HT-29 (cell line): ENCODE measurements around the gene SLC37A4. TPM values are rescaled to one million over a fixed set of nuclear protein-coding genes. Genes with fewer than 3 reads are reported as not detected.

Experiments used
- DNase-seq: peaks from one replicate; pipeline ENCODE4 v3.0.0-alpha.2; 2015; ENCODE audit warnings: low spot score
- small RNA-seq: library from RNA; depleted of rRNA; stranded (forward); fragments of <200 nt; gene quantifications from one replicate; pipeline ENCODE3, GENCODE V24; 2014
- total RNA-seq: library from RNA; depleted of rRNA; stranded (reverse); fragments of >200 nt; shearing (Covaris generic); gene quantifications from 2 replicates; pipeline ENCODE4 v1.2.3, GENCODE V29; 2014; rRNA removed

Gene SLC37A4
- total RNA-seq, 1 experiment from 2014 or later = 45.0 TPM

- DNase-seq = no peak
Observed at GRCh38 chr11:118979434-118979833, 51.2 kb downstream of the SLC37A4 start.

- peak; percentile 35 for DNase-seq
Observed at GRCh38 chr11:118975771-118976709, 54.6 kb downstream of the SLC37A4 start.

Small RNAs within 50 kb of the gene (small RNA-seq; reads per million reads assigned to genes)
- not detected for gene AP003392.2
- gene RF00017 = not detected
- not detected for gene RF00019

Other genes with a start within 250 kb of the SLC37A4 start
- gene DDX6, start 239.7 kb downstream of the SLC37A4 start, total RNA-seq = 26.3 and 30.5 TPM in 2 replicates
- gene CXCR5, start 147.0 kb downstream of the SLC37A4 start, total RNA-seq = not detected in 2 replicates
- gene BCL9L, start 105.0 kb downstream of the SLC37A4 start, total RNA-seq = 77.9 and 94.4 TPM in 2 replicates
- gene UPK2, start 74.6 kb downstream of the SLC37A4 start, total RNA-seq = 0.31 TPM in 1 of 2 replicates, not detected in the other
- not detected in 2 replicates for gene FOXR1, start 59.1 kb downstream of the SLC37A4 start, total RNA-seq
- gene CENATAC, start 32.7 kb downstream of the SLC37A4 start, total RNA-seq = 40.3 and 40.9 TPM in 2 replicates
- 404 and 493 TPM in 2 replicates for gene RPS25, start 12.5 kb downstream of the SLC37A4 start, total RNA-seq
- 60.5 and 75.0 TPM in 2 replicates for gene TRAPPC4, start 12.1 kb downstream of the SLC37A4 start, total RNA-seq
- gene HYOU1, start 26.3 kb upstream of the SLC37A4 start, total RNA-seq = 161 TPM in 2 replicates
- 32.6 and 47.8 TPM in 2 replicates for gene VPS11, start 36.9 kb upstream of the SLC37A4 start, total RNA-seq
- gene HMBS, start 54.0 kb upstream of the SLC37A4 start, total RNA-seq = 21.9 and 25.1 TPM in 2 replicates
- 67.2 and 93.2 TPM in 2 replicates for gene DPAGT1, start 71.0 kb upstream of the SLC37A4 start, total RNA-seq
- gene C2CD2L, start 76.5 kb upstream of the SLC37A4 start, total RNA-seq = 31.9 and 40.4 TPM in 2 replicates
- 15.5 and 16.9 TPM in 2 replicates for gene HINFP, start 90.7 kb upstream of the SLC37A4 start, total RNA-seq
- not detected in 2 replicates for gene ABCG4, start 118.2 kb upstream of the SLC37A4 start, total RNA-seq
- 13.1 and 21.1 TPM in 2 replicates for gene NLRX1, start 137.8 kb upstream of the SLC37A4 start, total RNA-seq
- 1.8 TPM in 2 replicates for gene NHERF4, start 154.6 kb upstream of the SLC37A4 start, total RNA-seq
- gene CBL, start 175.5 kb upstream of the SLC37A4 start, total RNA-seq = 6.5 and 8.3 TPM in 2 replicates